HL-60/S4 treated with phorbol 12-myristate 13-acetate at 8.2 ng/mL for 4 days and 3 days (cell line): ENCODE measurements around the gene EFCAB8.
"Not testable (repeated sequence)": the region's sequence is repeated elsewhere in the genome, so short reads cannot be mapped to it uniquely, and the experiment has no call there.

ENCODE experiments used
- in situ Hi-C: fragments of 300-500 bp; cut with MboI; formaldehyde crosslinking; loops from 2 replicates; pipeline ENCODE4 v1.15.0; 2022; ENCODE audit warnings: low sequenced_read_pairs

Gene EFCAB8

GRCh38 chr20:32970115-32970972 lies 111.6 kb downstream of the EFCAB8 start:
- in situ Hi-C loops = no loop called here

GRCh38 chr20:32970973-32971300 lies 112.2 kb downstream of the EFCAB8 start:
- in situ Hi-C loops = no loop called here

DNA sequence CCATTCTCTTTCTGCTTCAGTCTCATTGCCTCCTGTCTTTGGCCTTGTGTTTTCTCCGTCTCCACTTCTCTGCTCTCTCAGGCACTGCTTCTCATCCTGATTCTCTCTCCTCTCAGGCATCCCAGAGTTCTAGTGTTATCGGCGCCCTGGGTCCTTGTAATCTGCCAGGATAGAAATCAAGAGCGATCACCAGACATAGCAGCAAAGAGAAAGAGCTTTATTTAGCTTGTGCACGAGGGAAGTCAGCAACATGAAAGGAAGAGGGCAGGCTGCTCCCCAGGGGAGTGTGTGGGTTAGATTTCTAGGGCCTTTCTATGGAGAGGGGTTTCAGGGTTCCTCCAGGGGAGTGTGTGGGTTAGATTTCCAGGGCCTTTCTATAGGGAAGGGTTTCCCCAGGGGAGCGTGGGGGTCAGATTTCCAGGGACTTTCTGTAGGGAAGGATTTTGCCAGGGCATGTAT lies 113.0 kb downstream of the EFCAB8 start:
- in situ Hi-C loops = no loop called here

DNA sequence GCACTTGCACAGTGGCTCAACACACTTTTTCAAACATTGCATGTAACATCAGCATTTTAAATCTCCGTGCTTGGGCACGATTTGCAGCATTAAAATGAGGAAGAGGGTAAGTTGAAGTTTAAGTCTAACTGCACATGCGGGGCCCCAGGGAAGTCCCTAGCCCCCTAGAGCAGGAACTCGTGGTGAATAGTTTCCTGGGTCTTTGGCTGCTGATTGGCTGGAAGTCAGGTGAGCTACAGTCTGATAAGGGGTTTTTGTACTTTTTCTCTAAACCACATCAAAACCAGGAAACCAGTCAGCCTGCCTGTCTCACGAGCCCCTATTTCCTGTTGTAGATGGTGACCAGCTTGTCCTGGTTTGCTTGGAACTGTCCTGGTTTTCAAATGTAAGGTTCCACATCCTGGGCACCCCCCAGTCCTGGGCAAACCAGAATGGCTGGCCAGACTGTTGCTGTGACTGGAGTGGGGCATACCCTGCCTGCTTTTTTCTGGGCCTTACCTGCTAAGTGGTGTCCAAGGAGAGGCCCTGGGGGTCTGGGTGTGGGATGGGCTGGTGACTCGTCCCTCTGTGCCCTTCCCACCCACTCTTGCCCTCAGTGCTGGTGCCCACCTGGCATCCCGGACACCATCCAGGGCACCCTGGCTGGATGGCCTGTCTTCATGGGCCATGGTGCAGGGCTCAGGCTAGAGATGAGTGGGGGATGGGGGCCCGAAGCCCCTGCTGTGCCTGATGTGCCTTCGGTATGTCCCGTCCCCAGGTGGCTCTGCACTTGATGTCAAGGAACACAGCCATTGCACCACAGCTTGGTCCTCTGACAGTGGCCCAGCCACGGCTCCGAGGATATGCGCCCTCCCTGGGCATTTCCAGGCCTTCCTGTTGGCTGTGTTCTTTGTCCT lies 113.7 kb downstream of the EFCAB8 start:
- in situ Hi-C loops = no loop called here

- in situ Hi-C loops = no loop called here
Observed at GRCh38 chr20:32973077-32973717, 114.5 kb downstream of the EFCAB8 start.

- in situ Hi-C loops = not testable (repeated sequence)
Observed at GRCh38 chr20:32974204-32975064, 115.7 kb downstream of the EFCAB8 start.

GRCh38 chr20:32975121-32975520 lies 116.4 kb downstream of the EFCAB8 start:
- in situ Hi-C loops = not testable (repeated sequence)

- in situ Hi-C loops = no loop called here
Observed at GRCh38 chr20:32975698-32976674, 117.3 kb downstream of the EFCAB8 start.

DNA sequence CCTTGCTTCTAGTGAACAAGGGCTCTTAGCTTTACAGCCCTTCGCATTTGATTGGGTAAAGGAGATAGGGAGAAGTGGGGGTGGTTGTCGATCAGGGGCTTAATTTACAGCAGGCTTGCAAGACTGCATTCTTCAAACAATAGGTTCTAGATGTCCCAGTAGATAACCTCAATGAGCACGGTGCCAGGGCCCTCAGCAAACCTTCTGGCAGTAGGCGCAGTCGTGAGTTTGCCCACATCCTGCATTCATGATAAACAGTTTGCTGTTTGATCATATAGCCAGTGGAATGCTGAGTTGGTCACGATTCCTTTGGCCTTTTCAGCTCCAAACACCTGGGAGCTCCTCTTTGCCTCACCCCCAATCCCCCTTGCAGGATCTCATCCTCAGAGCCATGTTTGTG lies 118.0 kb downstream of the EFCAB8 start:
- in situ Hi-C loops = no loop called here

- in situ Hi-C loops = no loop called here
Observed at GRCh38 chr20:32977281-32978008, 118.7 kb downstream of the EFCAB8 start.

DNA sequence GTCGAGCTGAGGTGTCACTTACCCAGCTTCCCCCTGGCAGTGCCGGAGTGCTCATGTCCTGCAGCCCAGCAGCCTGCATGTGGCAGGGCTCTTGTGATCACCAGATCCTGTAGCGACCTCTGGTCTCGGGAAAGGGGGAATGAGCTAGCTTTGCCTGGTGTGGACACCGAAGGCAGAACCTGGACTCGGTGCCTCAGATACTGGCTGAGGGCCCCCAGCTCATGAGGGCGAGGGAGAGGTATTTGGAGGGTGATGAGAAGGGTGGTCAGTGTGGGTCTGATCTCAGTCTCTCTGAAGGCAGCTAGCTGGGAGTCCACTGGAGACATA lies 119.2 kb downstream of the EFCAB8 start:
- in situ Hi-C loops = no loop called here

- in situ Hi-C loops = no loop called here
Observed at GRCh38 chr20:32979201-32979998, 120.7 kb downstream of the EFCAB8 start.

GRCh38 chr20:32980131-32980941 lies 121.6 kb downstream of the EFCAB8 start:
- in situ Hi-C loops = no loop called here

GRCh38 chr20:32980990-32981389 lies 122.3 kb downstream of the EFCAB8 start:
- in situ Hi-C loops = no loop called here

DNA sequence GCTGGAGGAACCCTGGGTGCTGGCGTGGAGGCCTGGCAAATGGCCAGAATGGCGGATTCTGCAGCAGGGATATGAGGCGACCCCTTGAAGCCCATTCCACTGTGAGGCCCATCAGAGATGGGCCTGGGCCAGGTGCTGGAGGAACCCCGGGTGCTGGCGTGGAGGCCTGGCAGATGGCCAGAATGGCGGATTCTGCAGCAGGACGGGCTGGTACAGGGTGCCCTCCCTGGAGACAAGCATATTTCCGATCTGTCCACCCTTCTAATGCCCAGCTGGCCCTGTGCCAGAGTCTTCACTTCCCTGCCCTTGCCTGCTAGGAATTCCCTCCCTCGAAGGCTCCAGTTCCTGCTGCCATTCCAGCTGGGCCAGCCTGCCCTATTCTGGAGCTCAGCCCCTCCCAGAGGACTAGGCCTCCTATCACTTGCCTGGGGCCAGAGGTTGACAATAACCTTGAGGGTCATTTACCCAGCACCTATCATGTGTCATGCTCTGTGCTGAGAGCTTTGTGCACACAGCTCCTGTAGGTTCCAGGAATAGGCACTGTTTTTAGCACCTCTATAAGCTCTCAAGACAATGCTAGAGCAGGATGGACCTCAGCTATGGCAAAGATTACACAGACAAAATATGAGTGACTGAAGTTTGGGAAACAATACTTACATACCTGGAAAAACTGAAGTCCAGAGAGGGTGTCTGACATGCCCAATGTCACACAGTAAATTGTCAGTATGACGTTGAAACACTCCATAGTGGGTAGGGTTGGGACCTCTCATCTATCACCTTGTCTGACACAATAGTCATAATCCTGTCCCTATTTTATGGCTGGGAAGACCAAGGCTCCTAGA lies 124.1 kb downstream of the EFCAB8 start:
- in situ Hi-C loops = no loop called here

DNA sequence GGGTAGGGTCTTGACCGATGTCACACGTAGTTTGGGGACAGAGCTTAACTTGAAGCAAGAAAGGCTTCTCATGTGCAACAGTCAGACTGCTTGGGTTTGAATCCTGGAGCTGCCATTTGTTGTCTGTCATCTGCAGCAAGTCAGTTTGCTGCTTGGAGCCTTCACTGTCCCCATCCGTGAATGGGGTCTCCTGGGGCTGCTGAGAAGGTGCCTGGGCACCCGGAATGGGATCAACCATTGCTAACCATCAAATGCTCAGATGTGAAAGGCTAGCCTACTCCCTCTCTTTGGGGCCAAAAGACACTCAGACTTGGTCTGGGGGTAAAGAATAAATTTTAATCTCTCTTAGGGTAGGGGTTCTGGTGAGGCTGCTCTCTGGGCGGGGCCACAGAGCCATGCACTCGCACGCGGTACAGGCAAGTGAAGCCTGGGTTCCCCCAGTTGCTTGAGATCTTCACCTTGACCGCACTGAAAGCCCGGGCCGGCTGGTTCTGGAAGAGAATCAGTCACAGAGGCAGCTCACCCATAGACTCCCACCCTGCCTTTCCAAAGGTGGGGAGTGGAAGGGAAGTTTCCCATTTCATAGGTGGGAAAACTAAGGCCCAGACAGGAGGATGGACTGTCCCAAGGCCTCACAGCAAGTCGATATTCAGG lies 124.9 kb downstream of the EFCAB8 start:
- in situ Hi-C loops = no loop called here
